Measurements from ENCODE around the gene CACNA1C.
"Not testable (repeated sequence)": the region's sequence is repeated elsewhere in the genome, so short reads cannot be mapped to it uniquely, and the experiment has no call there.

CACNA1C gene

GRCh38 chr12:2101771-2102170, 49.0 kb downstream of the CACNA1C start:
- no peak for TF ChIP-seq CTCF (IDR thresholded peaks at IDR 0.05; ENCODE audit: low read depth, low read length)
- H3K4me3 ChIP-seq (ENCODE audit: low read depth, low read length): no peak overlapping the region

- not testable (repeated sequence) for H3K4me3 ChIP-seq (ENCODE audit: low read depth, low read length)
Measured at GRCh38 chr12:2102736-2103135, 49.9 kb downstream of the CACNA1C start.

GRCh38 chr12:2105387-2105786, 52.6 kb downstream of the CACNA1C start:
- not testable (repeated sequence) for H3K4me3 ChIP-seq (ENCODE audit: low read depth, low read length)

GRCh38 chr12:2108166-2108565, 55.4 kb downstream of the CACNA1C start:
- no peak for TF ChIP-seq CTCF (IDR thresholded peaks at IDR 0.05; ENCODE audit: low read depth, low read length)
- H3K4me3 ChIP-seq (ENCODE audit: low read depth, low read length): no peak overlapping the region

- TF ChIP-seq CTCF (IDR thresholded peaks at IDR 0.05; ENCODE audit: low read depth, low read length): no peak
- no peak overlapping the region for H3K4me3 ChIP-seq (ENCODE audit: low read depth, low read length)
Measured at GRCh38 chr12:2108975-2109671, 56.3 kb downstream of the CACNA1C start.

GRCh38 chr12:2110127-2110526, 57.3 kb downstream of the CACNA1C start:
- H3K4me3 ChIP-seq (ENCODE audit: low read depth, low read length): no peak overlapping the region
- TF ChIP-seq CTCF (IDR thresholded peaks at IDR 0.05; ENCODE audit: low read depth, low read length): no peak

- no peak overlapping the region for H3K4me3 ChIP-seq (ENCODE audit: low read depth, low read length)
- no peak for TF ChIP-seq CTCF (IDR thresholded peaks at IDR 0.05; ENCODE audit: low read depth, low read length)
Measured at GRCh38 chr12:2110849-2111566, 58.2 kb downstream of the CACNA1C start.

GRCh38 chr12:2111826-2112225, 59.0 kb downstream of the CACNA1C start:
- no peak overlapping the region for H3K4me3 ChIP-seq (ENCODE audit: low read depth, low read length)
- TF ChIP-seq CTCF (IDR thresholded peaks at IDR 0.05; ENCODE audit: low read depth, low read length): no peak

All from WI38 (cell line).